H9 (cell line): ENCODE measurements around the gene CFAP46. TPM values are rescaled to one million over a fixed set of nuclear protein-coding genes. Genes with fewer than 3 reads are reported as not detected.

ENCODE experiments used
- DNase-seq: peaks from one replicate; pipeline ENCODE4 v3.0.0-alpha.2; 2017
- H2AFZ ChIP-seq: one replicate; pipeline ENCODE4 v1.6.1; 2013; ENCODE audit warnings: mild to moderate bottlenecking, low read length, control low read depth, moderate library complexity
- H2AK5ac ChIP-seq: 2 replicates; pipeline ENCODE4 v1.6.1; 2013; ENCODE audit warnings: low read length, control low read depth, mixed read lengths; ENCODE audit not compliant: insufficient read length
- H2BK120ac ChIP-seq: one replicate; pipeline ENCODE4 v1.6.1; 2013; ENCODE audit warnings: low read depth, mild to moderate bottlenecking, low read length, control low read depth, inconsistent platforms; ENCODE audit not compliant: poor library complexity, severe bottlenecking
- H2BK12ac ChIP-seq: 2 replicates; pipeline ENCODE4 v1.6.1; 2013; ENCODE audit warnings: low read length, control low read depth, mixed read lengths, low read depth; ENCODE audit not compliant: insufficient read length
- H2BK15ac ChIP-seq: 2 replicates; pipeline ENCODE4 v1.6.1; 2013; ENCODE audit warnings: low read depth, low read length, control low read depth
- H2BK20ac ChIP-seq: one replicate; pipeline ENCODE4 v1.6.1; 2013; ENCODE audit warnings: low read depth, mild to moderate bottlenecking, low read length, control low read depth, inconsistent platforms; ENCODE audit not compliant: poor library complexity, severe bottlenecking
- H2BK5ac ChIP-seq: 2 replicates; pipeline ENCODE4 v1.6.1; 2013; ENCODE audit warnings: low read length, control low read depth, mixed read lengths; ENCODE audit not compliant: insufficient read length
- H3K14ac ChIP-seq: 2 replicates; pipeline ENCODE4 v1.6.1; 2013; ENCODE audit warnings: low read length, control low read depth; ENCODE audit not compliant: insufficient read depth
- H3K18ac ChIP-seq: 2 replicates; pipeline ENCODE4 v1.6.1; 2013; ENCODE audit warnings: low read depth, mild to moderate bottlenecking, mixed read lengths, low read length, control low read depth; ENCODE audit not compliant: insufficient read length
- H3K23ac ChIP-seq: 2 replicates; pipeline ENCODE4 v1.6.1; 2013; ENCODE audit warnings: low read length, control low read depth, mixed read lengths, low read depth; ENCODE audit not compliant: insufficient read length
- H3K23me2 ChIP-seq: 2 replicates; pipeline ENCODE4 v1.6.1; 2013; ENCODE audit warnings: low read depth, mild to moderate bottlenecking, mixed read lengths, low read length, control low read depth; ENCODE audit not compliant: insufficient read length, poor library complexity, severe bottlenecking
- H3K27ac ChIP-seq: 2 replicates; pipeline ENCODE4 v1.5.1; 2013; ENCODE audit warnings: low read length, control low read depth, mixed read lengths, low read depth; ENCODE audit not compliant: insufficient read length
- H3K27me3 ChIP-seq: 2 replicates; pipeline ENCODE4 v1.6.1; 2013; ENCODE audit warnings: low read length, control low read depth, inconsistent platforms; ENCODE audit not compliant: insufficient read depth
- H3K4ac ChIP-seq: 2 replicates; pipeline ENCODE4 v1.6.1; 2013; ENCODE audit warnings: low read depth, mild to moderate bottlenecking, control low read depth, inconsistent platforms, low read length, moderate library complexity
- H3K4me1 ChIP-seq: 2 replicates; pipeline ENCODE4 v1.6.1; 2013; ENCODE audit warnings: low read length, control low read depth, inconsistent platforms; ENCODE audit not compliant: insufficient read depth
- H3K4me2 ChIP-seq: 2 replicates; pipeline ENCODE4 v1.6.1; 2013; ENCODE audit warnings: low read length, control low read depth, mixed read lengths; ENCODE audit not compliant: insufficient read length, insufficient read depth
- H3K56ac ChIP-seq: 2 replicates; pipeline ENCODE4 v1.6.1; 2013; ENCODE audit warnings: low read depth, mild to moderate bottlenecking, mixed read lengths, low read length, control low read depth; ENCODE audit not compliant: insufficient read length
- H3K79me1 ChIP-seq: 2 replicates; pipeline ENCODE4 v1.6.1; 2013; ENCODE audit warnings: low read depth, mild to moderate bottlenecking, moderate library complexity, low read length, control low read depth, inconsistent platforms; ENCODE audit not compliant: insufficient read depth, poor library complexity, severe bottlenecking
- H3K79me2 ChIP-seq: 2 replicates; pipeline ENCODE4 v1.6.1; 2013; ENCODE audit warnings: low read length, control low read depth, inconsistent platforms; ENCODE audit not compliant: insufficient read depth
- H3K9ac ChIP-seq: 2 replicates; pipeline ENCODE4 v1.6.1; 2013; ENCODE audit warnings: low read length, control low read depth, mixed read lengths; ENCODE audit not compliant: insufficient read length; ENCODE audit errors: extremely low read depth
- H3K9me3 ChIP-seq: one replicate; pipeline ENCODE4 v1.6.1; 2013; ENCODE audit warnings: low read depth, low read length, inconsistent platforms; ENCODE audit not compliant: control insufficient read depth
- H3T11ph ChIP-seq: one replicate; pipeline ENCODE4 v1.6.1; 2013; ENCODE audit warnings: mild to moderate bottlenecking, low read length, control low read depth, inconsistent platforms
- H4K20me1 ChIP-seq: one replicate; pipeline ENCODE4 v1.6.1; 2013; ENCODE audit not compliant: control insufficient read depth, insufficient read length, insufficient read depth
- H4K5ac ChIP-seq: 2 replicates; pipeline ENCODE4 v1.6.1; 2013; ENCODE audit warnings: low read depth, mild to moderate bottlenecking, mixed read lengths, low read length, control low read depth; ENCODE audit not compliant: insufficient read length
- H4K8ac ChIP-seq: replicated peaks from 2 replicates; pipeline ENCODE4 v1.6.1; 2013; ENCODE audit warnings: low read length, control low read depth, mixed read lengths, low read depth; ENCODE audit not compliant: insufficient read length
- H4K91ac ChIP-seq: 2 replicates; pipeline ENCODE4 v1.6.1; 2013; ENCODE audit warnings: low read depth, mild to moderate bottlenecking, moderate library complexity, mixed read lengths, low read length, control low read depth; ENCODE audit not compliant: insufficient read length
- H3K27ac Mint-ChIP-seq, 3 experiments: 2 replicates in 2 of 3; 3 replicates in 1 of 3; pipeline ENCODE4 v1.8.0; 2020 to 2021; ENCODE audit warnings: mixed read lengths in 3 of 3, mild to moderate bottlenecking in 1 of 3, moderate library complexity in 1 of 3
- H3K27me3 Mint-ChIP-seq: 2 replicates; pipeline ENCODE4 v1.8.0; 2021; ENCODE audit warnings: low read depth, mild to moderate bottlenecking, moderate library complexity, mixed read lengths
- H3K36me3 Mint-ChIP-seq, 3 experiments: 2 replicates in 2 of 3; 3 replicates in 1 of 3; pipeline ENCODE4 v1.8.0; 2020 to 2021; ENCODE audit warnings: low read depth in 3 of 3, mixed read lengths in 3 of 3; ENCODE audit not compliant: insufficient read depth in 1 of 3
- H3K4me1 Mint-ChIP-seq, 2 experiments: 2 replicates each; pipeline ENCODE4 v1.8.0; 2020; ENCODE audit warnings: mixed read lengths in 2 of 2
- H3K4me3 Mint-ChIP-seq, 2 experiments: 2 replicates in 1 of 2; 3 replicates in 1 of 2; pipeline ENCODE4 v1.8.0; 2020 to 2021; ENCODE audit warnings: mild to moderate bottlenecking in 2 of 2, mixed read lengths in 2 of 2, moderate library complexity in 1 of 2
- H3K9me3 Mint-ChIP-seq, 2 experiments: 2 replicates in 1 of 2; 3 replicates in 1 of 2; pipeline ENCODE4 v1.8.0; 2020; ENCODE audit warnings: mild to moderate bottlenecking in 2 of 2, mixed read lengths in 2 of 2, moderate library complexity in 1 of 2
- WGBS: extraction: QIAGEN DNeasy Blood & Tissue Kit; methylation state at CpG from one replicate; pipeline ENCODE4 v1.1.7; 2013; ENCODE audit warnings: missing lambda C conversion rate, low lambda C conversion rate, mixed read lengths; ENCODE audit not compliant: insufficient read length; ENCODE audit errors: extremely low coverage; 5-methylcytosine and 5-hydroxymethylcytosine counted together
- total RNA-seq: library from RNA; stranded (reverse); gene quantifications from 2 replicates; pipeline ENCODE4 v1.2.1, GENCODE V29; 2021
- TF ChIP-seq, protein P1 (sequence below): fragments of 200-600 bp; sonication (generic); conservative IDR thresholded peaks from 3 replicates; pipeline ENCODE4 v1.8.0; 2021; ENCODE audit warnings: antibody characterized with exemption, mild to moderate bottlenecking

CFAP46 gene
- total RNA-seq, 1 experiment from 2014 or later: 3.1 TPM

- Histone ChIP-seq H2BK5ac (no peak overlapping the region), H2AK5ac (no peak overlapping the region), H3K27ac (no peak overlapping the region), H4K8ac (no peak overlapping the region), H3K23ac (no peak overlapping the region), H2BK12ac (no peak overlapping the region), H4K5ac (no peak overlapping the region), H3K4me2 (no peak overlapping the region), H3K4ac (no peak overlapping the region), H3K23me2 (no peaks in the 10 kb centered on the region), H3K27me3 (no peaks in the 10 kb centered on the region), H3K56ac (no peak overlapping the region), H3K79me2 (no peaks in the 10 kb centered on the region), H4K91ac (no peak overlapping the region), H2BK120ac (no peak overlapping the region), H3K4me1 (no peaks in the 10 kb centered on the region), H3T11ph (no peak overlapping the region), H3K9me3 (no peaks in the 10 kb centered on the region), H3K79me1 (no peaks in the 10 kb centered on the region), H2AFZ (no peak overlapping the region), H4K20me1 (no peaks in the 10 kb centered on the region), H2BK15ac (no peak overlapping the region), H3K18ac (no peak overlapping the region), H3K14ac (no peak overlapping the region), H2BK20ac (no peak overlapping the region), H3K9ac (no peak overlapping the region)
- TF ChIP-seq, protein P1, sequence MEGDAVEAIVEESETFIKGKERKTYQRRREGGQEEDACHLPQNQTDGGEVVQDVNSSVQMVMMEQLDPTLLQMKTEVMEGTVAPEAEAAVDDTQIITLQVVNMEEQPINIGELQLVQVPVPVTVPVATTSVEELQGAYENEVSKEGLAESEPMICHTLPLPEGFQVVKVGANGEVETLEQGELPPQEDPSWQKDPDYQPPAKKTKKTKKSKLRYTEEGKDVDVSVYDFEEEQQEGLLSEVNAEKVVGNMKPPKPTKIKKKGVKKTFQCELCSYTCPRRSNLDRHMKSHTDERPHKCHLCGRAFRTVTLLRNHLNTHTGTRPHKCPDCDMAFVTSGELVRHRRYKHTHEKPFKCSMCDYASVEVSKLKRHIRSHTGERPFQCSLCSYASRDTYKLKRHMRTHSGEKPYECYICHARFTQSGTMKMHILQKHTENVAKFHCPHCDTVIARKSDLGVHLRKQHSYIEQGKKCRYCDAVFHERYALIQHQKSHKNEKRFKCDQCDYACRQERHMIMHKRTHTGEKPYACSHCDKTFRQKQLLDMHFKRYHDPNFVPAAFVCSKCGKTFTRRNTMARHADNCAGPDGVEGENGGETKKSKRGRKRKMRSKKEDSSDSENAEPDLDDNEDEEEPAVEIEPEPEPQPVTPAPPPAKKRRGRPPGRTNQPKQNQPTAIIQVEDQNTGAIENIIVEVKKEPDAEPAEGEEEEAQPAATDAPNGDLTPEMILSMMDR: no peak
- no peak overlapping the region for H3K4me3 Mint-ChIP-seq
- WGBS: no CpG with 5 or more reads among the region's 8 CpGs
- H3K27me3 Mint-ChIP-seq: peaks cover 6% of the 10 kb centered on the region
- peaks cover 2 to 7% of the 10 kb centered on the region in 2 experiments for H3K4me1 Mint-ChIP-seq
- no peak for DNase-seq
- no peaks in the 10 kb centered on the region for H3K36me3 Mint-ChIP-seq
- no peak overlapping the region for H3K27ac Mint-ChIP-seq
- H3K9me3 Mint-ChIP-seq: no peaks in the 10 kb centered on the region
Observed at GRCh38 chr10:132986076-132986475, 43.7 kb upstream of the CFAP46 start.
